Testis (tissue), 2 donors: ENCODE measurements around the gene RNF125.

ENCODE experiments used
- POLR2A ChIP-seq: fragments of 450-650 bp; IDR thresholded peaks from one replicate; pipeline ENCODE4 v1.6.1; 2017; ENCODE audit warnings: antibody characterized with exemption, mild to moderate bottlenecking, moderate library complexity
- TF ChIP-seq, protein P1 (sequence below), 3 experiments: fragments of 450-650 bp in 2 of 3; fragments of 200-600 bp in 1 of 3; sonication (generic) in 1 of 3; IDR thresholded peaks; one replicate each; pipeline ENCODE4 v1.5.1; 2016 to 2019; ENCODE audit warnings: antibody characterized with exemption in 3 of 3, mild to moderate bottlenecking in 2 of 3, moderate library complexity in 1 of 3

DNA sequence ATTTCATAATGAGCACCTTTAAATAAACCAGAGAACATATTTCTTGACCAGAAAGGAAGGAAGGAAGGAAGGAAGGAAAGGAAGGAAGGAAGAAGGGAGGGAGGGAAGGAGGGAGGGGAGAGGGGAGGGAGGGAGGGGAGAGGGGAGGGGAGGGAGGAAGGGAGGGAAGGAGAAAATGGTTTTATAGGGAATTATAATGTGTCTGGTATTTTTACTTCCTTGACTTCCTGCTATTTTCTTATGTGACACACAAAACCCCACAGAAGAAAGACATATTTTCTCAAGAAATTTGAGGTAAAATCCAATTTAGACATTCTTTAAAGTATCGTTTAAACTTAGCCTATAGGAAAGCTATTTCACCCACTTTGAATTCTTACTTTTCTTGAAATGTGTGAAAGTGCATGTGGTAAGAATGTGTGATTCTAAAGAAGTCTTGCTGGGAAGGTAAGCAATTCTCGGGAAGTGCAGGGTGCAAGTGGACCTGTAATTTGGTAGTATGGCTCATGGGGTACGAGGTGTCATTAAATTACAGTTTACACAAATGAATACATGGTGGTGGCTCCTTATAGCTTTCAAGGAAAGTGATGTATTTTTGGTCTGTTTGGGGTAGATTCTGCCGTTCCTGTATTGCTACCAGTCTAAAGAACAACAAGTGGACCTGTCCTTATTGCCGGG lies 18.0 kb downstream of the RNF125 start:
- TF ChIP-seq, protein P1, sequence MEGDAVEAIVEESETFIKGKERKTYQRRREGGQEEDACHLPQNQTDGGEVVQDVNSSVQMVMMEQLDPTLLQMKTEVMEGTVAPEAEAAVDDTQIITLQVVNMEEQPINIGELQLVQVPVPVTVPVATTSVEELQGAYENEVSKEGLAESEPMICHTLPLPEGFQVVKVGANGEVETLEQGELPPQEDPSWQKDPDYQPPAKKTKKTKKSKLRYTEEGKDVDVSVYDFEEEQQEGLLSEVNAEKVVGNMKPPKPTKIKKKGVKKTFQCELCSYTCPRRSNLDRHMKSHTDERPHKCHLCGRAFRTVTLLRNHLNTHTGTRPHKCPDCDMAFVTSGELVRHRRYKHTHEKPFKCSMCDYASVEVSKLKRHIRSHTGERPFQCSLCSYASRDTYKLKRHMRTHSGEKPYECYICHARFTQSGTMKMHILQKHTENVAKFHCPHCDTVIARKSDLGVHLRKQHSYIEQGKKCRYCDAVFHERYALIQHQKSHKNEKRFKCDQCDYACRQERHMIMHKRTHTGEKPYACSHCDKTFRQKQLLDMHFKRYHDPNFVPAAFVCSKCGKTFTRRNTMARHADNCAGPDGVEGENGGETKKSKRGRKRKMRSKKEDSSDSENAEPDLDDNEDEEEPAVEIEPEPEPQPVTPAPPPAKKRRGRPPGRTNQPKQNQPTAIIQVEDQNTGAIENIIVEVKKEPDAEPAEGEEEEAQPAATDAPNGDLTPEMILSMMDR (IDR thresholded peaks at IDR 0.05) = no peak
- no peak for TF ChIP-seq POLR2A
